H1 (cell line): ENCODE results near the gene TEAD4. TPM values are rescaled to one million over a fixed set of nuclear protein-coding genes. Genes with fewer than 3 reads are reported as not detected.

Experiments
- CTCF ChIA-PET: fragments of 300-600 bp; sonication (Branson Sonifier 250); formaldehyde crosslinking; loops from one replicate; lab custom pipeline; 2021; ENCODE audit not compliant: partially characterized antibody; lab: Charles Lee
- POLR2A ChIA-PET: fragments of 300-600 bp; sonication (Branson Sonifier 250); formaldehyde crosslinking; loops from one replicate; lab custom pipeline; 2021; ENCODE audit warnings: inconsistent platforms; ENCODE audit not compliant: partially characterized antibody; lab: Charles Lee
- DNase-seq, 2 experiments: peaks; one replicate each; pipeline versions ENCODE4 v3.0.0 to v3.0.0-alpha.2; 2010 to 2022; ENCODE audit warnings: low spot score in 2 of 2, low read depth in 1 of 2, mixed read lengths in 1 of 2
- FAIRE-seq: peaks from 2 replicates; lab custom pipeline; 2011; peaks lifted over from hg19 to GRCh38; lab: Jason Lieb, UNC
- H2AFZ ChIP-seq: 2 replicates; pipeline ENCODE4 v1.8.1; 2012; ENCODE audit warnings: low read length, inconsistent platforms
- H2AK5ac ChIP-seq: 2 replicates; pipeline ENCODE4 v1.6.1; 2013; ENCODE audit warnings: low read depth, low read length
- H2BK120ac ChIP-seq: replicated peaks from 2 replicates; pipeline ENCODE3; 2013; ENCODE audit warnings: low read depth, low read length, inconsistent platforms
- H2BK12ac ChIP-seq: 2 replicates; pipeline ENCODE4 v1.6.1; 2013; ENCODE audit warnings: low read depth, low read length
- H2BK15ac ChIP-seq: 2 replicates; pipeline ENCODE4 v1.6.1; 2013; ENCODE audit warnings: low read length
- H2BK20ac ChIP-seq: 2 replicates; pipeline ENCODE4 v1.6.1; 2013; ENCODE audit warnings: low read length
- H2BK5ac ChIP-seq: 2 replicates; pipeline ENCODE4 v1.6.1; 2013; ENCODE audit warnings: low read depth, low read length
- H3K14ac ChIP-seq: 2 replicates; pipeline ENCODE4 v1.6.1; 2013; ENCODE audit warnings: inconsistent platforms; ENCODE audit not compliant: insufficient read length
- H3K18ac ChIP-seq: 2 replicates; pipeline ENCODE4 v1.6.1; 2013; ENCODE audit warnings: low read length; ENCODE audit errors: extremely low read depth
- H3K23ac ChIP-seq: 2 replicates; pipeline ENCODE4 v1.6.1; 2013; ENCODE audit warnings: inconsistent platforms; ENCODE audit not compliant: insufficient read length
- H3K23me2 ChIP-seq: 2 replicates; pipeline ENCODE4 v1.6.1; 2013; ENCODE audit warnings: low read depth, low read length
- H3K27ac ChIP-seq: 2 replicates; pipeline ENCODE4 v1.6.1; 2011; ENCODE audit warnings: low read depth, low read length, inconsistent platforms
- H3K27me3 ChIP-seq, 4 experiments: replicated peaks in 1 of 4; 1 replicate in 1 of 4; 2 replicates in 3 of 4; pipeline versions ENCODE4 v1.6.1 to v1.8.1; 2011 to 2013; ENCODE audit warnings: low read length in 3 of 4, mild to moderate bottlenecking in 3 of 4, inconsistent platforms in 2 of 4, mixed read lengths in 2 of 4, moderate library complexity in 1 of 4; ENCODE audit not compliant: control insufficient read depth in 3 of 4, insufficient read depth in 3 of 4; ENCODE audit errors: extremely low read depth in 1 of 4
- H3K36me3 ChIP-seq, 4 experiments: 2 replicates each; pipeline versions ENCODE4 v1.6.1 to v1.8.1; 2011 to 2013; ENCODE audit warnings: mild to moderate bottlenecking in 4 of 4, low read length in 3 of 4, moderate library complexity in 2 of 4, control low read depth in 1 of 4, inconsistent platforms in 1 of 4; ENCODE audit not compliant: insufficient read depth in 4 of 4, control insufficient read depth in 2 of 4
- H3K4ac ChIP-seq: replicated peaks from 2 replicates; pipeline ENCODE3; 2013; ENCODE audit warnings: low read length, low read depth, mixed read lengths, inconsistent platforms; ENCODE audit not compliant: insufficient read length
- H3K4me1 ChIP-seq, 4 experiments: replicated peaks in 1 of 4; 1 replicate in 1 of 4; 2 replicates in 3 of 4; pipeline versions ENCODE4 v1.6.1 to v1.8.1; 2011 to 2013; ENCODE audit warnings: low read length in 3 of 4, inconsistent platforms in 2 of 4, mixed read lengths in 1 of 4; ENCODE audit not compliant: insufficient read depth in 4 of 4, control insufficient read depth in 3 of 4
- H3K4me2 ChIP-seq, 2 experiments: 2 replicates each; pipeline versions ENCODE4 v1.6.1 to v1.8.1; 2011 to 2013; ENCODE audit warnings: low read depth in 2 of 2, low read length in 2 of 2, control low read depth in 1 of 2, inconsistent platforms in 1 of 2, mild to moderate bottlenecking in 1 of 2; ENCODE audit not compliant: insufficient read depth in 1 of 2
- H3K4me3 ChIP-seq, 4 experiments: fragments of 200-600, 300-600 bp in 1 of 4; sonication (generic), shearing (Covaris generic), sonication (Bioruptor Twin) in 1 of 4; 2 replicates each; pipeline versions ENCODE4 v1.5.1 to v1.8.1; 2011 to 2016; ENCODE audit warnings: low read length in 4 of 4, low read depth in 3 of 4, control low read depth in 2 of 4, inconsistent platforms in 2 of 4, mild to moderate bottlenecking in 2 of 4, mixed read lengths in 1 of 4, moderate library complexity in 1 of 4; ENCODE audit not compliant: insufficient read depth in 2 of 4; ENCODE audit errors: extremely low read depth in 1 of 4
- H3K56ac ChIP-seq: replicated peaks from 2 replicates; pipeline ENCODE3; 2013; ENCODE audit warnings: low read depth, mild to moderate bottlenecking, mixed read lengths, low read length, inconsistent platforms; ENCODE audit not compliant: insufficient read length
- H3K79me1 ChIP-seq: 2 replicates; pipeline ENCODE4 v1.6.1; 2013; ENCODE audit warnings: low read depth, low read length, control low read depth
- H3K79me2 ChIP-seq, 2 experiments: 2 replicates each; pipeline versions ENCODE4 v1.6.1 to v1.8.1; 2012 to 2013; ENCODE audit warnings: low read length in 2 of 2, mild to moderate bottlenecking in 2 of 2, inconsistent platforms in 1 of 2; ENCODE audit not compliant: insufficient read depth in 2 of 2, control insufficient read depth in 1 of 2
- H3K9ac ChIP-seq, 4 experiments: replicated peaks in 1 of 4; 1 replicate in 1 of 4; 2 replicates in 3 of 4; pipeline versions ENCODE4 v1.6.1 to v1.8.1; 2011 to 2013; ENCODE audit warnings: low read depth in 3 of 4, low read length in 3 of 4, control low read depth in 2 of 4, mild to moderate bottlenecking in 2 of 4, moderate library complexity in 2 of 4, inconsistent platforms in 1 of 4; ENCODE audit errors: extremely low read depth in 1 of 4
- H3K9me3 ChIP-seq, 2 experiments: 2 replicates each; pipeline versions ENCODE4 v1.6.1 to v1.8.1; 2012 to 2013; ENCODE audit warnings: mild to moderate bottlenecking in 2 of 2, moderate library complexity in 2 of 2, control low read depth in 1 of 2, inconsistent platforms in 1 of 2, low read depth in 1 of 2, low read length in 1 of 2, mixed read lengths in 1 of 2; ENCODE audit not compliant: insufficient read depth in 2 of 2
- H4K20me1 ChIP-seq, 2 experiments: replicated peaks in 1 of 2; 2 replicates each; pipeline versions ENCODE3 to v1.8.1; 2011 to 2013; ENCODE audit warnings: inconsistent platforms in 2 of 2, low read length in 2 of 2, mild to moderate bottlenecking in 1 of 2; ENCODE audit not compliant: insufficient read depth in 2 of 2, control insufficient read depth in 1 of 2
- H4K5ac ChIP-seq: 2 replicates; pipeline ENCODE4 v1.6.1; 2013; ENCODE audit warnings: low read length, low read depth, mixed read lengths, inconsistent platforms; ENCODE audit not compliant: insufficient read length
- H4K8ac ChIP-seq: 2 replicates; pipeline ENCODE4 v1.8.0; 2013; ENCODE audit warnings: mild to moderate bottlenecking, moderate library complexity, low read length, inconsistent platforms; ENCODE audit not compliant: insufficient read depth; ENCODE audit errors: extremely low read depth
- H4K91ac ChIP-seq: replicated peaks from 2 replicates; pipeline ENCODE3; 2013; ENCODE audit warnings: low read length, mixed read lengths, inconsistent platforms; ENCODE audit not compliant: insufficient read length
- BCL11A ChIP-seq, 2 experiments: IDR thresholded peaks; one replicate each; pipeline ENCODE4 v1.6.1; 2011; ENCODE audit warnings: low read depth in 2 of 2, low read length in 2 of 2, mild to moderate bottlenecking in 2 of 2
- CHD1 ChIP-seq: IDR thresholded peaks from 2 replicates; pipeline ENCODE4 v1.6.1; 2012; ENCODE audit warnings: low read depth, low read length, improper control_type of control experiment
- SAP30 ChIP-seq: fragments of 300-600 bp; sonication (generic); IDR thresholded peaks from 2 replicates; pipeline ENCODE4 v1.7.1; 2012; ENCODE audit warnings: low read length, moderate library complexity, mild to moderate bottlenecking, inconsistent platforms; ENCODE audit not compliant: insufficient read depth, insufficient replicate concordance
- SIX5 ChIP-seq: IDR thresholded peaks from 2 replicates; pipeline ENCODE4 v1.6.1; 2011; ENCODE audit warnings: mild to moderate bottlenecking, low read depth, low read length
- SUZ12 ChIP-seq: fragments of 200-600 bp; sonication (generic); IDR thresholded peaks from 2 replicates; pipeline ENCODE4 v1.6.1; 2012; ENCODE audit warnings: mild to moderate bottlenecking, inconsistent platforms, low read length, moderate library complexity, mixed read lengths
- WGBS, 2 experiments: shearing (Covaris generic) in 1 of 2; methylation state at CpG; one replicate each; pipeline versions ENCODE4 v1.1.6 to v1.1.7; 2013 to 2015; ENCODE audit warnings: low lambda C conversion rate in 2 of 2, mixed read lengths in 2 of 2, inconsistent platforms in 1 of 2, low coverage in 1 of 2, missing lambda C conversion rate in 1 of 2; ENCODE audit not compliant: insufficient replicate concordance in 2 of 2, insufficient coverage in 1 of 2, insufficient read length in 1 of 2; ENCODE audit errors: extremely low coverage in 1 of 2, missing lambda C conversion rate in 1 of 2; 5-methylcytosine and 5-hydroxymethylcytosine counted together
- polyA plus RNA-seq, 7 experiments: library from polyadenylated mRNA; depleted of rRNA in 3 of 7; stranded (reverse) in 5 of 7; unstranded in 2 of 7; fragments of >200 nt in 5 of 7; fragments of 200-250 nt in 2 of 7; gene quantifications; 1 replicate in 5 of 7; 2 replicates in 1 of 7; 4 replicates in 1 of 7; pipeline versions ENCODE4 v1.2.1 to v1.2.3, GENCODE V29; 2011 to 2013; ENCODE audit warnings: missing spikeins in 2 of 7, mixed read lengths in 2 of 7
- total RNA-seq: library from RNA; stranded (reverse); fragmentation: NEBNext Ultra II Directional; extraction: Animal tissue kit (Norgen Biotek cat#: 25700); gene quantifications from 2 replicates; pipeline ENCODE4 v1.2.1, GENCODE V29; 2021

TEAD4 gene
- total and polyA plus RNA-seq, 2 of the 8 experiments (the other 6 are each of a cell fraction or from before 2014, with no cell fraction given) = 56.7 to 116 TPM

GRCh38 chr12:3038166-3038565 lies 79.0 kb downstream of the TEAD4 start:
- Histone ChIP-seq H3K4me2 (no peak overlapping the region), H3K23ac (no peak overlapping the region), H3K36me3 (peaks cover 14 to 35% (median 22%) of the 10 kb centered on the region in 4 experiments; a peak in 7 of 8 replicates), H3K79me1 (no peaks in the 10 kb centered on the region; the same call in 1 of the 2 replicates), H3K79me2 (no peaks in the 10 kb centered on the region), H4K91ac (no peak overlapping the region), H2BK20ac (no peak overlapping the region), H3K23me2 (no peaks in the 10 kb centered on the region), H3K9me3 (no peaks in the 10 kb centered on the region), H2BK120ac (no peak overlapping the region), H3K27ac (no peak overlapping the region), H3K27me3 (no peaks in the 10 kb centered on the region), H4K5ac (no peak overlapping the region), H3K4me3 (no peak overlapping the region), H4K20me1 (peaks cover 2 to 14% of the 10 kb centered on the region in 2 experiments), H3K18ac (no peak overlapping the region), H4K8ac (no peak overlapping the region), H3K4me1 (no peaks in the 10 kb centered on the region; a peak in 4 of 7 replicates), H2BK12ac (no peak overlapping the region), H3K56ac (no peak overlapping the region), H3K9ac (no peak overlapping the region), H2BK15ac (no peak overlapping the region), H2AK5ac (no peak overlapping the region), H2AFZ (no peak overlapping the region), H2BK5ac (no peak overlapping the region), H3K4ac (no peak overlapping the region), H3K14ac (no peak overlapping the region)
- FAIRE-seq (no peak), DNase-seq (no peak)
- ChIA-PET POLR2A (interaction anchor here (1.0 to 1.1 kb wide), 2 partner anchors 18 to 180 kb away, joined by 3 read pairs; no protein-coding TSS in a partner anchor), CTCF (interaction anchor here (1.5 kb wide), 2 partner anchors 184 to 192 kb away, joined by 4 read pairs; no protein-coding TSS in a partner anchor)
- WGBS, 2 experiments = 93% methylated on average over 6 of the region's 7 CpGs; no CpG with 5 or more reads in 1 of the 2 experiments
- no peak for TF ChIP-seq SUZ12
- no peak for TF ChIP-seq CHD1
- TF ChIP-seq SAP30 = no peak
- no peak for TF ChIP-seq BCL11A (IDR thresholded peaks at IDR 0.05; ENCODE audit: low read depth in 2 of 2, low read length in 2 of 2)
- no peak for TF ChIP-seq SIX5
